H54 (cell line): ENCODE data around the gene NPFF.

Experiments used
- DNase-seq: peaks from one replicate; pipeline ENCODE4 v3.0.0; 2011; ENCODE audit warnings: low spot score, mixed read lengths; ENCODE audit not compliant: insufficient read length
- FAIRE-seq: peaks from 3 replicates; lab custom pipeline; 2011; peaks lifted over from hg19 to GRCh38; lab: Jason Lieb, UNC
- POLR2A ChIP-seq: IDR thresholded peaks from 2 replicates; pipeline ENCODE4 v1.6.1; 2011; ENCODE audit warnings: low read depth, mild to moderate bottlenecking, low read length

The NPFF gene

GRCh38 chr12:53495903-53496751, 11.2 kb downstream of the NPFF start:
- no peak for FAIRE-seq
- DNase-seq = peak; percentile 45
- no peak for TF ChIP-seq POLR2A

GRCh38 chr12:53493610-53494391, 13.5 kb downstream of the NPFF start:
- DNase-seq (no peak), FAIRE-seq (no peak)
- no peak for TF ChIP-seq POLR2A

GRCh38 chr12:53492830-53493609, 14.3 kb downstream of the NPFF start:
- TF ChIP-seq POLR2A = no peak; the same call in 1 of the 2 replicates
- DNase-seq (peak; percentile 75), FAIRE-seq (no peak)

- FAIRE-seq (no peak), DNase-seq (no peak)
- TF ChIP-seq POLR2A = 0 out of 2 replicates have a peak, but pooled peaks have one; percentile 12
Observed at GRCh38 chr12:53492188-53492587, 15.1 kb downstream of the NPFF start.

- no peak for TF ChIP-seq POLR2A
- FAIRE-seq = no peak
Observed at GRCh38 chr12:53489242-53489864, 17.9 kb downstream of the NPFF start.

GRCh38 chr12:53486736-53487487, 20.4 kb downstream of the NPFF start:
- FAIRE-seq (no peak), DNase-seq (no peak)
- TF ChIP-seq POLR2A = no peak

More at GRCh38 chr12:53489242-53489864, 17.9 kb downstream of the NPFF start:
- no peak for DNase-seq

GRCh38 chr12:53485955-53486735, 21.1 kb downstream of the NPFF start:
- DNase-seq (no peak), FAIRE-seq (no peak)
- TF ChIP-seq POLR2A = no peak

- DNase-seq (no peak), FAIRE-seq (no peak)
- no peak for TF ChIP-seq POLR2A
Observed at GRCh38 chr12:53484686-53485575, 22.4 kb downstream of the NPFF start.

GRCh38 chr12:53483979-53484377, 23.3 kb downstream of the NPFF start:
- FAIRE-seq = no peak
- no peak for TF ChIP-seq POLR2A

GRCh38 chr12:53483225-53483978, 23.9 kb downstream of the NPFF start:
- no peak for DNase-seq
- no peak for TF ChIP-seq POLR2A
- no peak for FAIRE-seq

More at GRCh38 chr12:53483979-53484377, 23.3 kb downstream of the NPFF start:
- DNase-seq = no peak
